ENCODE data around the gene OVCA2.

OVCA2 gene

GRCh38 chr17:2060385-2060658 lies 18.5 kb downstream of the OVCA2 start:
- H3K4me3 ChIP-seq (ENCODE audit: low read length, poor library complexity, severe bottlenecking) = no peak overlapping the region
- no peaks in the 10 kb centered on the region for H3K9me2 ChIP-seq (replicated peaks; ENCODE audit: low read depth, low read length)
- no peak for TF ChIP-seq EZH2phosphoT487 (IDR thresholded peaks at IDR 0.05; ENCODE audit: borderline replicate concordance)
- no peak for TF ChIP-seq CTCF (conservative IDR thresholded peaks at IDR 0.05; ENCODE audit: low read length)
- no peaks in the 10 kb centered on the region for H4K20me1 ChIP-seq (ENCODE audit: insufficient read depth, low read length, poor library complexity, severe bottlenecking)
- peaks cover 52% of the 10 kb centered on the region; the same call in 1 of the 2 replicates for H3K36me3 ChIP-seq (ENCODE audit: insufficient read depth, low read length)
- H3K27me3 ChIP-seq (ENCODE audit: insufficient read depth, low read length, poor library complexity, severe bottlenecking) = no peaks in the 10 kb centered on the region
- H3K9ac ChIP-seq (ENCODE audit: low read depth, low read length, poor library complexity, severe bottlenecking) = no peak overlapping the region
- H3K9me3 ChIP-seq (ENCODE audit: insufficient read depth, low read depth, low read length) = no peaks in the 10 kb centered on the region
- H3K4me2 ChIP-seq (ENCODE audit: low read depth, low read length, poor library complexity, severe bottlenecking) = no peak overlapping the region
- peaks cover 1% of the 10 kb centered on the region for H3K4me1 ChIP-seq (ENCODE audit: insufficient read depth, low read length, poor library complexity, severe bottlenecking)
- no peaks in the 10 kb centered on the region for H3K79me2 ChIP-seq (ENCODE audit: insufficient read depth, low read length)
- H3F3A ChIP-seq (ENCODE audit: low read depth) = no peaks in the 10 kb centered on the region
- no peak overlapping the region for H2AFZ ChIP-seq (ENCODE audit: low read length)

GRCh38 chr17:2060681-2061440 lies 19.0 kb downstream of the OVCA2 start:
- peaks cover 58% of the 10 kb centered on the region; the same call in 1 of the 2 replicates for H3K36me3 ChIP-seq (ENCODE audit: insufficient read depth, low read length)

GRCh38 chr17:2061441-2061958 lies 19.7 kb downstream of the OVCA2 start:
- H3K9ac ChIP-seq (ENCODE audit: low read depth, low read length, poor library complexity, severe bottlenecking) = no peak overlapping the region

More at GRCh38 chr17:2060681-2061440, 19.0 kb downstream of the OVCA2 start:
- H3K9me3 ChIP-seq (ENCODE audit: insufficient read depth, low read depth, low read length) = no peaks in the 10 kb centered on the region
- H2AFZ ChIP-seq (ENCODE audit: low read length) = no peak overlapping the region
- H3K4me3 ChIP-seq (ENCODE audit: low read length, poor library complexity, severe bottlenecking) = no peak overlapping the region
- no peak for TF ChIP-seq EZH2phosphoT487 (IDR thresholded peaks at IDR 0.05; ENCODE audit: borderline replicate concordance)
- no peak for TF ChIP-seq CTCF (conservative IDR thresholded peaks at IDR 0.05; ENCODE audit: low read length)
- H3K9me2 ChIP-seq (replicated peaks; ENCODE audit: low read depth, low read length) = no peaks in the 10 kb centered on the region
- no peak overlapping the region for H3K9ac ChIP-seq (ENCODE audit: low read depth, low read length, poor library complexity, severe bottlenecking)
- H3F3A ChIP-seq (ENCODE audit: low read depth) = no peaks in the 10 kb centered on the region
- H4K20me1 ChIP-seq (ENCODE audit: insufficient read depth, low read length, poor library complexity, severe bottlenecking) = no peaks in the 10 kb centered on the region
- H3K4me2 ChIP-seq (ENCODE audit: low read depth, low read length, poor library complexity, severe bottlenecking) = no peak overlapping the region
- no peaks in the 10 kb centered on the region for H3K4me1 ChIP-seq (ENCODE audit: insufficient read depth, low read length, poor library complexity, severe bottlenecking)
- no peaks in the 10 kb centered on the region for H3K79me2 ChIP-seq (ENCODE audit: insufficient read depth, low read length)
- no peaks in the 10 kb centered on the region for H3K27me3 ChIP-seq (ENCODE audit: insufficient read depth, low read length, poor library complexity, severe bottlenecking)

More at GRCh38 chr17:2061441-2061958, 19.7 kb downstream of the OVCA2 start:
- no peaks in the 10 kb centered on the region for H3K4me1 ChIP-seq (ENCODE audit: insufficient read depth, low read length, poor library complexity, severe bottlenecking)
- H2AFZ ChIP-seq (ENCODE audit: low read length) = no peak overlapping the region
- no peak overlapping the region for H3K4me2 ChIP-seq (ENCODE audit: low read depth, low read length, poor library complexity, severe bottlenecking)
- H3K9me2 ChIP-seq (replicated peaks; ENCODE audit: low read depth, low read length) = no peaks in the 10 kb centered on the region
- H3K79me2 ChIP-seq (ENCODE audit: insufficient read depth, low read length) = no peaks in the 10 kb centered on the region
- H3F3A ChIP-seq (ENCODE audit: low read depth) = no peaks in the 10 kb centered on the region
- no peaks in the 10 kb centered on the region for H4K20me1 ChIP-seq (ENCODE audit: insufficient read depth, low read length, poor library complexity, severe bottlenecking)
- H3K4me3 ChIP-seq (ENCODE audit: low read length, poor library complexity, severe bottlenecking) = no peak overlapping the region
- no peaks in the 10 kb centered on the region for H3K9me3 ChIP-seq (ENCODE audit: insufficient read depth, low read depth, low read length)
- H3K27me3 ChIP-seq (ENCODE audit: insufficient read depth, low read length, poor library complexity, severe bottlenecking) = no peaks in the 10 kb centered on the region
- peaks cover 64% of the 10 kb centered on the region; the same call in 1 of the 2 replicates for H3K36me3 ChIP-seq (ENCODE audit: insufficient read depth, low read length)
- no peak for TF ChIP-seq CTCF (conservative IDR thresholded peaks at IDR 0.05; ENCODE audit: low read length)
- no peak for TF ChIP-seq EZH2phosphoT487 (IDR thresholded peaks at IDR 0.05; ENCODE audit: borderline replicate concordance)
